Spleen (tissue), 7 donors: ENCODE data around the gene BRS3.

Experiments
- POLR2A ChIP-seq, 3 donors: fragments of 450-650 bp; IDR thresholded peaks; one replicate each; pipeline ENCODE4 v1.5.1; 2017; ENCODE audit warnings: antibody characterized with exemption in 3 of 3, mild to moderate bottlenecking in 1 of 3
- POLR2AphosphoS5 ChIP-seq, 3 donors: sonication (generic); formaldehyde crosslinking; IDR thresholded peaks; one replicate each; pipeline ENCODE4 v1.5.1; 2017; ENCODE audit warnings: antibody characterized with exemption in 3 of 3
- TF ChIP-seq, protein P1 (sequence below), 11 experiments: fragments of 200-600 bp in 7 of 11; fragments of 450-650 bp in 4 of 11; sonication (generic) in 4 of 11; IDR thresholded peaks in 8 of 11; conservative IDR thresholded peaks in 3 of 11; 1 replicate in 7 of 11; 2 replicates in 4 of 11; pipeline versions ENCODE4 v1.4.0 to v1.8.0; 2016 to 2021; ENCODE audit warnings: antibody characterized with exemption in 11 of 11, inconsistent platforms in 4 of 11, mild to moderate bottlenecking in 1 of 11
- donor health status: DM: no; HTN: no; CAD: no; lungs with moderate emphysema.
- donor health status: DM: no; HTN: no; CAD: no.
- donor health status: DM: no; HTN: no; CAD: no.

DNA sequence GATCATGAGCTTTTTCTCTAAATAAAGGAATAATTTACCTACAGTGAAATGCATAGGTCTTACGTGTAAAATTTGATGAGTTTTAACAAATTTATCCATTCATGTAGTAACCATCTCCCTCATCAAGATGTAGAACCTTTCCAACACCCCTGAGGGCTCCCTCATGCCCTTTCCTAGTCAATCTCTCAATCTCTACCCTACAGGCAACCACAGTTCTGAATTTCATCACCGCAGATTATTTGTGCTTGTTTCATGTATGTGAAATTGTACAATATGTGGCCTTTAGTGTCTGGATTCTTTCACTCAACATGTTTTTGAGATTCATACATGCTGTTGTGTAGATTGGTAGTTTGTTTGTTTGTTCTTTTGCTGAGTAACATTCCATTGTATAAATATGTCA lies 46.4 kb downstream of the BRS3 start:
- TF ChIP-seq, protein P1, sequence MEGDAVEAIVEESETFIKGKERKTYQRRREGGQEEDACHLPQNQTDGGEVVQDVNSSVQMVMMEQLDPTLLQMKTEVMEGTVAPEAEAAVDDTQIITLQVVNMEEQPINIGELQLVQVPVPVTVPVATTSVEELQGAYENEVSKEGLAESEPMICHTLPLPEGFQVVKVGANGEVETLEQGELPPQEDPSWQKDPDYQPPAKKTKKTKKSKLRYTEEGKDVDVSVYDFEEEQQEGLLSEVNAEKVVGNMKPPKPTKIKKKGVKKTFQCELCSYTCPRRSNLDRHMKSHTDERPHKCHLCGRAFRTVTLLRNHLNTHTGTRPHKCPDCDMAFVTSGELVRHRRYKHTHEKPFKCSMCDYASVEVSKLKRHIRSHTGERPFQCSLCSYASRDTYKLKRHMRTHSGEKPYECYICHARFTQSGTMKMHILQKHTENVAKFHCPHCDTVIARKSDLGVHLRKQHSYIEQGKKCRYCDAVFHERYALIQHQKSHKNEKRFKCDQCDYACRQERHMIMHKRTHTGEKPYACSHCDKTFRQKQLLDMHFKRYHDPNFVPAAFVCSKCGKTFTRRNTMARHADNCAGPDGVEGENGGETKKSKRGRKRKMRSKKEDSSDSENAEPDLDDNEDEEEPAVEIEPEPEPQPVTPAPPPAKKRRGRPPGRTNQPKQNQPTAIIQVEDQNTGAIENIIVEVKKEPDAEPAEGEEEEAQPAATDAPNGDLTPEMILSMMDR (IDR thresholded peaks at IDR 0.05 in 8 of 11, conservative IDR thresholded peaks at IDR 0.05 in 3 of 11), result no peak
- TF ChIP-seq POLR2AphosphoS5 (IDR thresholded peaks at IDR 0.05), result no peak
- TF ChIP-seq POLR2A (IDR thresholded peaks at IDR 0.05), result no peak
